NK-92 treated with Interleukin-12 subunit alpha and Interleukin-12 subunit beta, amount 100 ng/mL, for 24 hours (cell line): ENCODE measurements around the gene PCYT2.
A peak's percentile ranks its signal among the peaks of the same experiment; 100 is the strongest.
"Not testable (repeated sequence)": the region's sequence is repeated elsewhere in the genome, so short reads cannot be mapped to it uniquely, and the experiment has no call there.

ENCODE experiments used
- DNase-seq: peaks from one replicate; lab custom pipeline; 2025; lab: John Stamatoyannopoulos, UW

PCYT2 gene

GRCh38 chr17:81911277-81911961, at the start of gene PCYT2:
PCYT2 (minus strand) TSS chr17:81911399; CDS start chr17:81911355, 44 bp downstream.
- peak; percentile 86 for DNase-seq

DNA sequence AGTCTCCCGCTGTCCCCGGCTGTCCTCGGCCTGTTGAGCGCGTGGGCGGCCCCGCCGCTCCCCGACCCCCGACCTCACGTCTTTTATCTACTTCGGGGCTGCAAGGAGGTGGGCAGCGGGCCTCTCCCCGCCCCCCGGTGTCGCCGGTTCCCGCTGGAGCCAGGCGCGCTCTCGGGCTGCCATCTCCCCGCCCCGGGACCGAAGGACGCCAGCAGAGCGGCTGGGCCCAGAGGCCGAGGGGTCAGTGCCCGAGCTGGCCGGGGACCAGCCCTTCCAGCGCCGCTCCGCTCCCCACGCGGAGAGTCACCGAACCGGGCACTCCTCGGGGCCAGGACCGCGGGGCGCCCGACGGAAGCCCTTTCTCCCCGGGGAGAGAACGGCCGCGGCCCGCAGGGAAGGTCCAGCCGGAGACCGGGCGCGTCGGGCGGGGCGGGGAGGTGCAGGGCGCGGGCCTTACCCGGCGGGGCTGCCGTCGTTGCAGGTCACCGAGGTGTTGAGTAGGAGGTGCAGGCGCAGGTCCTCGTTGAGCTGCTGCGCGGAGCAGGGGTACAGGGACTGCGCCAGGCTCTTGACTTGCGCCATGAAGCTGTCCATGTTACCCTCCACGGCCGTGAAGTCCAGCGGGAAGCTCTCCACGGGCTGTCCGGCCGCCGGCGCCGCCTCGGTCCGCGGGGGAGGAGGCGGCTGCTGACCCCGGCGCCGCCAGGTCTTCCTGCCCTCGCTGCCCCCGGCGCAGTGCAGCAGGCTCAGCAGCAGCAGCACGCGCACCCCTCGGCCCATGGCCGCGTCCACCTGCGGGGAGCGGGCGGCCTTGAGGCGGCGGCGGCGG, 49.1 kb upstream of the PCYT2 start:
- no peak for DNase-seq

GRCh38 chr17:81959362-81960129, 48.3 kb upstream of the PCYT2 start:
- DNase-seq, result no peak

DNA sequence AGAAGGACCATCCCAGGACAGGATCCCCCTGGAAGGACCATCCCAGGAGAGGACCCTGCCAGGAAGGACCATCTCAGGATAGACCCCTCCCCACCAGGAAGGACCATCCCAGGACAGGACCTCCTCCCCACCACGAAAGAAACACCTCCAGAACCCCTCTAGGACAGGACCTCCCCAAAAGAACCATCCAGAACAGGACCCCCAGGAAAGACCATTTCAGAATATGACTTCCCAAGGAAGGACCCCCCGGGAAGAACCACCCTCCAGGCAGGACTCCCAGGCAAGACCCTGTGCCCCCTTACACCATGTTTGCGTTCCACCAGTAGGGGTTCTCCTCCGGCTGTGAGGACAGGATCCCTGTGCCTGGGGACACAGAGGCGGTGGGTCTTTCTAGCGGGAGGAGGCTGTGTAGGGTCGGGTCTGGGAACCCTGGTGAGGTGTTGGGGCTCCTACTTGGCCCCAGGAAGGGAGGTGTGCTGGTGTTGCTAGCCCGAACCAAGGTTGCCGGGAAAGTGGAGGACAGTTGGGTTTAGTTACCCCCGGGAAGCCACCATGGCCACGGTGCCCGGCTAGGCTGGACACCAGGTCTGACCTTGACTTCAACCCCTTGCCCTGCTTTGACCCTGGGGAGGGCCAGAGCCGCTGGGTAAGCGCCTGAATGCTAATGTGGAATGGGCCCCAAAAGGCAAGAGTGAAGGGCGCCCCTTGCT, 47.6 kb upstream of the PCYT2 start:
- no peak for DNase-seq

- DNase-seq, result no peak
Measured at GRCh38 chr17:81957691-81958432, 46.7 kb upstream of the PCYT2 start.

- DNase-seq, result no peak
Measured at GRCh38 chr17:81956607-81957589, 45.7 kb upstream of the PCYT2 start.

- DNase-seq, result no peak
Measured at GRCh38 chr17:81955756-81956544, 44.8 kb upstream of the PCYT2 start.

DNA sequence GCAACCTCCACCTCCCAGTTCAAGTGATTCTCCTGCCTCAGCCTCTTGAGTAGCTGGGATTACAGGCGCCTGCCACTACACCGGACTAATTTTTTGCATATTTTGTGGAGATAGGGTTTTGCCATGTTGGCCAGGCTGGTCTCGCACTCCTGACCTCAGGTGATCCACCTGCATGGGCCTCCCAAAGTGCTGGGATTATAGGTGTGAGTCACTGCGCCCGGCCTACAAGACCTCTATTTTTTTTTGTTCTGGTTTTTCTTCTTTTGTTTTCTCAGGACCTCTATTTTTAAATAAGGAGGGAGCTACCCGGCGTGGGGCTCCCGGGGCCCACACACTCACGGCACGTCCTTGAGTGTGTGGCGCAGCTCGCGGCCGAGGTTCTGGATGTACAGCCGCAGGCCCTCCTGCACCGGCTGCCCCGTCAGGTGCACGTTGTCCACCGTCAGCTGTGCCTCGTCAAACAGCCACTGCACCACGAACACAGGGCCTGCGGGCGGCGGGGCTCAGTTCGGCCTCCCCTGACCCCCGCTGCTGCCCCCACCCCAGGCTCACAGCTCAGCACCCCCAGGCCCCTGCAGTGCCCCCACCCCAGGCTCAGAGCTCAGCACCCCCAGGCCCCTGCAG, 44.0 kb upstream of the PCYT2 start:
- no peak for DNase-seq

DNA sequence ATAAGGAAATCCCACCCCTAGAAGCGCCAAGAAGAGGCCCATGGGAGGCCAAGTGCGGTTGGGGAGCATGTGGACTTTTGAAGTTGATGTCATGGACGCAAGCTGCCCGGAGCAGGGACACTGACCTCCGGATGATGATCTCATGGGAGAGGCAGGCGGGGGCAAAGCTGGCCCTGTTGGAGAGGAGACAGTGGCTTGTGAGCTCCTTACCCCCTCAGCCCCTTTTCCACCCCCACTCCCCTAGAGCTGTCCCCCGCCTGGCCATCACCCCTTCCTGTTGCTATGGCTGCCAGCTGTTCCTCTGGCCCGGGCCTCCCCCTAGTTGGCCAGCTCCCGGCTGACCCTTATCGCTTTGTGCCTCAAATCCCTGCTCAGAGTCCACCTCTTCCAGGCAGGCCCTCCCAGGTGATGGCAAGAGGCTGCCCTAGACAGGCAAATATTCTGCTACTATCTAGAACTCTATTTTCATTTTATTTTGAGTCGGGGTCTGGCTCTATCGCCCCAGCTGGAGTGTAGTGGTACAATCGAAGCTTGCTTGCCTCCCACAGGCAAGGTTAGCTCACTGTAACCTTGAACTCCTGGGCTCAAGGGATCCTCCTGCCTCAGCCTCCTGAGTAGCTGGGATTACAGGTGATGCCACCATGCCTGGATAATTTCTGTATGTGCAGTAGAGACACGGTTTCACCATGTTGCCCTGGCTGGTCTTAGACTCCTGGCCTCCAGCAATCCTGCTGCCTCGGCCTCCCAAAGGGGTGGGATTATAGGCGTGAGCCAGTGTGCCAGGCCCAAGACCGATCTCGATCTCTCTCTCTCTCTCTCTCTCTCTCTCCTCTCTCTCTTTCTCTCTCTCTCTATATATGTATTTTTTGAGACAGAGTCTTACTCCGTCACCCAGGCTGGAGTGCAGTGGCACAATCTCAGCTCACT, 43.2 kb upstream of the PCYT2 start:
- DNase-seq, result no peak

GRCh38 chr17:81953443-81953842, 42.2 kb upstream of the PCYT2 start:
- not testable (repeated sequence) for DNase-seq

DNA sequence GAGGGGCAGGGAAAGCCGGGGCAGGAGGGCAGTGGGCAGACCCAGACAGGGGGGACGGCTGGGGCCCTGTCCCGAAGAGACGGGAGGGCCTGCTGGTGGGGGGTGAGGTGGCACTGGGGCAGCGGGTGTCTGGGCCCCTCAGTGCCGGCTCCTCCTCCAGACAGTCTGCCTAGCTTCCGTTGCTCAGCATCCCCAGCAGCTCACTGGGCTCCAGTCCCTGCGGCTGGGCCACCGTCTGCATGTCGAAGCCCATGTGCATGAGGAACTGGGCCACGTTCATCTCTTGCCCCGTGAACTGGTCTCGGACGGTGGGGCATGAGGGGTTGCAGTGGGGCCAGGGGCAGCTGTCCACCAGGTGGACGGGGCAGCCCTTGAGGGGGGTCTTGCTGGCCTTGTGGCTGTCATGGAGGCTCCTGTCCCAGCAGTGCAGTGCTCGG, 41.6 kb upstream of the PCYT2 start:
- DNase-seq, result no peak

- DNase-seq, result no peak
Measured at GRCh38 chr17:81951785-81952684, 40.8 kb upstream of the PCYT2 start.

GRCh38 chr17:81950501-81950900, 39.3 kb upstream of the PCYT2 start:
- no peak for DNase-seq

DNA sequence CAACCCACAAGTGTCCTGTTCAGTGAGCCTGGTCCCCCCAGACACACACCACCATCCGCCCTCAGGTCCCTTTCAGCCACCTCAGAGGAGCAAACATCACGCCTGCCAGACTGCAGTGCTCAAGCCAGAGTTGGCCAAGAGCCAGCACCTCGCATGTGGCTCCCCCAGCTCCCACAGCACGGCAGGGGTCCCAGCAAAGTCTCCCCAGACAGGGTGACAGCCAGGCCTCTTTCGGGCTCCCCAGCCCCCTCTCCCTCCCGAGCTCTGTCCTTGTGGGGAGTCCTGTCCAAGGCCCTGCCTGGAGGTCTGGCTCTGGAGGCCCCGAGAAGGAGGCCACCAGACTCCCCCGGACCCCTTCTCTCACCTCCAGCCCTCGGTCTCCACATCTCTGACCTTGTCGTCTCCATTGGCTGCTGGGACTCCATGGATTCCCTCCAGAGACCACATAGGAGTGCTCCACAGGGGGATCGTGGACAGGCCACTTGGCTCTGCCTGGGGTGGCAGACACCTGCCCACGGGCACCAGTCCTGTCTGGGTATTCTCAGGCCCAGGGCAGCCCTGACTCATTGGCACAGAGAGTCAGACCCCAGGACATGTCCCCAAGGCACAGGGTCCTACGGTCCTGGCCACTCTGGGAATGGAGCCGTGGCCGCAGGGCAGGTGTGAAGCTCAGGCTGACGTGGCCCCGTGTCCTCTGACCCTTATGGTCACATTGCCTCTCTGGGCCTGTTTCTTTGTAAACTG, 37.6 kb upstream of the PCYT2 start:
- no peak for DNase-seq

- no peak for DNase-seq
Measured at GRCh38 chr17:81947189-81947588, 36.0 kb upstream of the PCYT2 start, which contains the start of gene MYADML2. MYADML2 (minus strand) TSS chr17:81947233; CDS start chr17:81941741, 5,492 bp downstream.

DNA sequence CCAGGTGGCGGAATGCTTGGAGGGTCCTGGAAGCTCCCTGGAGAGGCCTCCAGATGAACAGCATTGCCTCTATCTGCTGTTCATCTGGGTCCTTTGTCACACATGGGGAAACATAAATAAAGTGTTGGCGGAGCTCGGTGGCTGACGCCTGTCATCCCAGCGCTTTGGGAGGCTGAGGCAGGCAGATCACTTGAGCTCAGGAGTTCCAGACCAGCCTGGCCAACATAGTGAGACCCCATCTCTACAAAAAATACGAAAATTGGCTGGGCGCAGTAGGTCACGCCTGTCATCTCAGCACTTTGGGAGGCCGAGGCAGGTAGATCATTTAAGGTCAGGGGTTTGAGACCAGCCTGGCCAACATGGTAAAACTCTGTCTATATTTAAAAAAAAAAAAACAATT, 33.7 kb upstream of the PCYT2 start:
- no peak for DNase-seq
